ENCODE measurements around the gene MATR3.

MATR3 gene

GRCh38 chr5:139363937-139364336 lies 70.4 kb downstream of the MATR3 start:
- in situ Hi-C loops (cut with HindIII; ENCODE audit: low sequenced_read_pairs): no loop called here
- no peak for TF ChIP-seq CTCF (IDR thresholded peaks at IDR 0.05; ENCODE audit: low read depth, low read length, missing control alignments)
- H3K4me3 ChIP-seq (ENCODE audit: low read depth, low read length): no peak overlapping the region
- DNase-seq (ENCODE audit: low read depth): no peak

GRCh38 chr5:139364466-139364865 lies 70.9 kb downstream of the MATR3 start:
- TF ChIP-seq CTCF (IDR thresholded peaks at IDR 0.05; ENCODE audit: low read depth, low read length, missing control alignments): no peak
- H3K4me3 ChIP-seq (ENCODE audit: low read depth, low read length): no peak overlapping the region
- no peak for DNase-seq (ENCODE audit: low read depth)
- in situ Hi-C loops (cut with HindIII; ENCODE audit: low sequenced_read_pairs): no loop called here

GRCh38 chr5:139368613-139369012 lies 75.1 kb downstream of the MATR3 start:
- in situ Hi-C loops (cut with HindIII; ENCODE audit: low sequenced_read_pairs): no loop called here
- DNase-seq (ENCODE audit: low read depth): no peak
- TF ChIP-seq CTCF (IDR thresholded peaks at IDR 0.05; ENCODE audit: low read depth, low read length, missing control alignments): no peak
- H3K4me3 ChIP-seq (ENCODE audit: low read depth, low read length): no peak overlapping the region

GRCh38 chr5:139369181-139369580 lies 75.6 kb downstream of the MATR3 start:
- in situ Hi-C loops (cut with HindIII; ENCODE audit: low sequenced_read_pairs): no loop called here
- H3K4me3 ChIP-seq (ENCODE audit: low read depth, low read length): no peak overlapping the region
- DNase-seq (ENCODE audit: low read depth): peak; percentile 20
- TF ChIP-seq CTCF (IDR thresholded peaks at IDR 0.05; ENCODE audit: low read depth, low read length, missing control alignments): no peak

- H3K4me3 ChIP-seq (ENCODE audit: low read depth, low read length): no peak overlapping the region
- TF ChIP-seq CTCF (IDR thresholded peaks at IDR 0.05; ENCODE audit: low read depth, low read length, missing control alignments): no peak
- in situ Hi-C loops (cut with HindIII; ENCODE audit: low sequenced_read_pairs): no loop called here
- peak; percentile 26 for DNase-seq (ENCODE audit: low read depth)
Observed at GRCh38 chr5:139371482-139372435, 78.2 kb downstream of the MATR3 start.

- in situ Hi-C loops (cut with HindIII; ENCODE audit: low sequenced_read_pairs): no loop called here
- no peak for DNase-seq (ENCODE audit: low read depth)
- H3K4me3 ChIP-seq (ENCODE audit: low read depth, low read length): no peak overlapping the region
- TF ChIP-seq CTCF (IDR thresholded peaks at IDR 0.05; ENCODE audit: low read depth, low read length, missing control alignments): no peak
Observed at GRCh38 chr5:139374909-139375308, 81.4 kb downstream of the MATR3 start.

Data from astrocyte of the cerebellum (primary cell).